SK-N-SH treated with all-trans-retinoic acid at 6 μM for 48 hours (cell line): Measurements from ENCODE around the gene OR2W3.

ENCODE experiments used
- ATAC-seq: fragments of 200-7000 bp; cut with Tn5 transposase; 3 replicates; pipeline ENCODE4 v1.9.1; 2020; ENCODE audit warnings: mild to moderate bottlenecking, moderate library complexity
- BACH2 ChIP-seq: fragments of 250-450 bp; sonication (Bioruptor Pico); IDR thresholded peaks from 2 replicates; pipeline ENCODE4 v1.9.0; 2021; ENCODE audit warnings: mild to moderate bottlenecking, borderline replicate concordance
- ESRRG ChIP-seq: fragments of 250-450 bp; sonication (Bioruptor Pico); IDR thresholded peaks from 2 replicates; pipeline ENCODE4 v1.6.1; 2021; ENCODE audit warnings: mild to moderate bottlenecking
- GLIS3 ChIP-seq: fragments of 250-450 bp; sonication (Bioruptor Pico); IDR thresholded peaks from 2 replicates; pipeline ENCODE4 v1.5.0; 2020; ENCODE audit warnings: mild to moderate bottlenecking, moderate library complexity
- ISL1 ChIP-seq: fragments of 250-450 bp; sonication (Bioruptor Pico); IDR thresholded peaks from 2 replicates; pipeline ENCODE4 v2.1.2; 2022; ENCODE audit warnings: mild to moderate bottlenecking, moderate library complexity
- OSR1 ChIP-seq: fragments of 250-450 bp; sonication (Bioruptor Pico); IDR thresholded peaks from 2 replicates; pipeline ENCODE4 v1.8.0; 2022; ENCODE audit warnings: moderate library complexity, mild to moderate bottlenecking, inconsistent platforms
- PPARA ChIP-seq: fragments of 250-450 bp; sonication (Bioruptor Pico); IDR thresholded peaks from 2 replicates; pipeline ENCODE4 v1.5.0; 2020; ENCODE audit warnings: mild to moderate bottlenecking, borderline replicate concordance
- RARB ChIP-seq: fragments of 250-450 bp; sonication (Bioruptor Pico); IDR thresholded peaks from 2 replicates; pipeline ENCODE4 v1.8.0; 2021; ENCODE audit warnings: mild to moderate bottlenecking, moderate library complexity
- SNAI2 ChIP-seq: fragments of 250-450 bp; sonication (Bioruptor Pico); IDR thresholded peaks from 2 replicates; pipeline ENCODE4 v1.5.0; 2020; ENCODE audit warnings: mild to moderate bottlenecking, moderate library complexity
- TCF4 ChIP-seq: fragments of 250-450 bp; sonication (Bioruptor Pico); IDR thresholded peaks from 2 replicates; pipeline ENCODE4 v1.8.0; 2021; ENCODE audit warnings: mild to moderate bottlenecking, moderate library complexity, borderline replicate concordance
- TOX ChIP-seq: fragments of 250-450 bp; sonication (Bioruptor Pico); IDR thresholded peaks from 2 replicates; pipeline ENCODE4 v1.8.0; 2021; ENCODE audit warnings: mild to moderate bottlenecking, moderate library complexity, borderline replicate concordance
- ZC3H10 ChIP-seq: fragments of 250-450 bp; sonication (Bioruptor Pico); IDR thresholded peaks from 2 replicates; pipeline ENCODE4 v1.5.1; 2021; ENCODE audit warnings: mild to moderate bottlenecking, moderate library complexity
- ZFP3 ChIP-seq: fragments of 250-450 bp; sonication (Bioruptor Pico); IDR thresholded peaks from 2 replicates; pipeline ENCODE4 v1.5.0; 2020; ENCODE audit warnings: mild to moderate bottlenecking, moderate library complexity
- ZFP30 ChIP-seq: fragments of 450-650 bp; formaldehyde crosslinking; IDR thresholded peaks from 2 replicates; pipeline ENCODE4 v1.5.0; 2022; ENCODE audit warnings: mild to moderate bottlenecking, moderate library complexity
- ZNF565 ChIP-seq: fragments of 450-650 bp; formaldehyde crosslinking; conservative IDR thresholded peaks from 2 replicates; pipeline ENCODE4 v1.5.0; 2020; ENCODE audit warnings: low read depth, mild to moderate bottlenecking, moderate library complexity
- ZNF70 ChIP-seq: fragments of 450-650 bp; formaldehyde crosslinking; IDR thresholded peaks from 2 replicates; pipeline ENCODE4 v1.5.0; 2020; ENCODE audit warnings: mild to moderate bottlenecking, moderate library complexity
- ZNF8 ChIP-seq: fragments of 450-650 bp; formaldehyde crosslinking; IDR thresholded peaks from 2 replicates; pipeline ENCODE4 v1.5.0; 2020; ENCODE audit warnings: mild to moderate bottlenecking, moderate library complexity
- TF ChIP-seq, protein P1 (sequence below): fragments of 250-450 bp; sonication (Bioruptor Pico); IDR thresholded peaks from 2 replicates; pipeline ENCODE4 v1.5.1; 2021; ENCODE audit warnings: mild to moderate bottlenecking, moderate library complexity
- TF ChIP-seq, protein P2 (sequence below): fragments of 250-450 bp; sonication (Bioruptor Pico); IDR thresholded peaks from 2 replicates; pipeline ENCODE4 v1.5.1; 2020; ENCODE audit warnings: low read depth, mild to moderate bottlenecking, moderate library complexity
- TF ChIP-seq, protein P3 (sequence below): fragments of 250-450 bp; sonication (Bioruptor Pico); IDR thresholded peaks from 2 replicates; pipeline ENCODE4 v1.8.0; 2020; ENCODE audit warnings: mild to moderate bottlenecking, moderate library complexity, borderline replicate concordance
- TF ChIP-seq, protein P4 (sequence below): fragments of 250-450 bp; sonication (Bioruptor Pico); IDR thresholded peaks from 2 replicates; pipeline ENCODE4 v1.5.0; 2020; ENCODE audit warnings: mild to moderate bottlenecking, moderate library complexity
- TF ChIP-seq, protein P5 (sequence below): fragments of 250-450 bp; sonication (Bioruptor Pico); IDR thresholded peaks from 2 replicates; pipeline ENCODE4 v1.8.0; 2021; ENCODE audit warnings: low read depth, mild to moderate bottlenecking, moderate library complexity, borderline replicate concordance

OR2W3 gene

DNA sequence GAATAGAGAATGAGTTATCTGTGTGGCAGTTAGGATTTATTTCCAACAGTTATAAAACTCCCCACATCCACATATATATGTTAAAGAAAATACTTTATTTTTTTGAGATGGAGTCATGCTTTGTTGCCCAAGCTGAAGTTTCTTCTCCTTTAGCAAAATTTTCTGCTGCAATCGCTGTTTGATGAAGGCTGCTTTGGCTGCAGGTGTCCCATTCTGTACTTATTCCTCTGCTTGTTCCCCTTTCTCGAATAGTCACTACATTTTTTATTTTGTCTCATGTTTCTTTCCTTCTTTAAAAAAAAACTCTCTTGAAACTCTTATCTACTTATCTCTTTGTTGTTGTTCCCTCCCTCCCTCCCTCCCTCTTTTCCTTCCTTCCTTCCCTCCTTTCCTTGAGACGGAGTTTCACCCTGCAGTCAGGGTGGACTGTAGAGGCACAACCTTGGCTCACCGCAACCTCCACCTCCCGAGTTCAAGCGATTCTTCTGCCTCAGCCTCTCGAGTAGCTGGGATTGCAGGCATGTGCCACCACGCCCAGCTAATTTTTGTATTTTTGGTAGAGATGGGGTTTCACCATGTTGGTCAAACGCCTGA is 10.6 kb downstream of the OR2W3 start:
- no peak for TF ChIP-seq BACH2 (CRISPR knock-in tag)
- no peak for TF ChIP-seq GLIS3
- no peak for TF ChIP-seq ESRRG
- TF ChIP-seq, protein P1, sequence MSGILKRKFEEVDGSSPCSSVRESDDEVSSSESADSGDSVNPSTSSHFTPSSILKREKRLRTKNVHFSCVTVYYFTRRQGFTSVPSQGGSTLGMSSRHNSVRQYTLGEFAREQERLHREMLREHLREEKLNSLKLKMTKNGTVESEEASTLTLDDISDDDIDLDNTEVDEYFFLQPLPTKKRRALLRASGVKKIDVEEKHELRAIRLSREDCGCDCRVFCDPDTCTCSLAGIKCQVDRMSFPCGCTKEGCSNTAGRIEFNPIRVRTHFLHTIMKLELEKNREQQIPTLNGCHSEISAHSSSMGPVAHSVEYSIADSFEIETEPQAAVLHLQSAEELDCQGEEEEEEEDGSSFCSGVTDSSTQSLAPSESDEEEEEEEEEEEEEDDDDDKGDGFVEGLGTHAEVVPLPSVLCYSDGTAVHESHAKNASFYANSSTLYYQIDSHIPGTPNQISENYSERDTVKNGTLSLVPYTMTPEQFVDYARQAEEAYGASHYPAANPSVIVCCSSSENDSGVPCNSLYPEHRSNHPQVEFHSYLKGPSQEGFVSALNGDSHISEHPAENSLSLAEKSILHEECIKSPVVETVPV (CRISPR knock-in tag): no peak
- no peak for TF ChIP-seq TOX
- TF ChIP-seq ZNF565 (CRISPR knock-in tag): no peak
- no peak for TF ChIP-seq ISL1 (CRISPR knock-in tag)
- TF ChIP-seq, protein P2, sequence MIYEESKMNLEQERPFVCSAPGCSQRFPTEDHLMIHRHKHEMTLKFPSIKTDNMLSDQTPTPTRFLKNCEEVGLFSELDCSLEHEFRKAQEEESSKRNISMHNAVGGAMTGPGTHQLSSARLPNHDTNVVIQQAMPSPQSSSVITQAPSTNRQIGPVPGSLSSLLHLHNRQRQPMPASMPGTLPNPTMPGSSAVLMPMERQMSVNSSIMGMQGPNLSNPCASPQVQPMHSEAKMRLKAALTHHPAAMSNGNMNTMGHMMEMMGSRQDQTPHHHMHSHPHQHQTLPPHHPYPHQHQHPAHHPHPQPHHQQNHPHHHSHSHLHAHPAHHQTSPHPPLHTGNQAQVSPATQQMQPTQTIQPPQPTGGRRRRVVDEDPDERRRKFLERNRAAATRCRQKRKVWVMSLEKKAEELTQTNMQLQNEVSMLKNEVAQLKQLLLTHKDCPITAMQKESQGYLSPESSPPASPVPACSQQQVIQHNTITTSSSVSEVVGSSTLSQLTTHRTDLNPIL (CRISPR knock-in tag): no peak
- no peak for TF ChIP-seq SNAI2
- TF ChIP-seq, protein P3, sequence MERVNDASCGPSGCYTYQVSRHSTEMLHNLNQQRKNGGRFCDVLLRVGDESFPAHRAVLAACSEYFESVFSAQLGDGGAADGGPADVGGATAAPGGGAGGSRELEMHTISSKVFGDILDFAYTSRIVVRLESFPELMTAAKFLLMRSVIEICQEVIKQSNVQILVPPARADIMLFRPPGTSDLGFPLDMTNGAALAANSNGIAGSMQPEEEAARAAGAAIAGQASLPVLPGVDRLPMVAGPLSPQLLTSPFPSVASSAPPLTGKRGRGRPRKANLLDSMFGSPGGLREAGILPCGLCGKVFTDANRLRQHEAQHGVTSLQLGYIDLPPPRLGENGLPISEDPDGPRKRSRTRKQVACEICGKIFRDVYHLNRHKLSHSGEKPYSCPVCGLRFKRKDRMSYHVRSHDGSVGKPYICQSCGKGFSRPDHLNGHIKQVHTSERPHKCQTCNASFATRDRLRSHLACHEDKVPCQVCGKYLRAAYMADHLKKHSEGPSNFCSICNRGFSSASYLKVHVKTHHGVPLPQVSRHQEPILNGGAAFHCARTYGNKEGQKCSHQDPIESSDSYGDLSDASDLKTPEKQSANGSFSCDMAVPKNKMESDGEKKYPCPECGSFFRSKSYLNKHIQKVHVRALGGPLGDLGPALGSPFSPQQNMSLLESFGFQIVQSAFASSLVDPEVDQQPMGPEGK (CRISPR knock-in tag): no peak
- no peak for TF ChIP-seq RARB (CRISPR knock-in tag)
- TF ChIP-seq, protein P4, sequence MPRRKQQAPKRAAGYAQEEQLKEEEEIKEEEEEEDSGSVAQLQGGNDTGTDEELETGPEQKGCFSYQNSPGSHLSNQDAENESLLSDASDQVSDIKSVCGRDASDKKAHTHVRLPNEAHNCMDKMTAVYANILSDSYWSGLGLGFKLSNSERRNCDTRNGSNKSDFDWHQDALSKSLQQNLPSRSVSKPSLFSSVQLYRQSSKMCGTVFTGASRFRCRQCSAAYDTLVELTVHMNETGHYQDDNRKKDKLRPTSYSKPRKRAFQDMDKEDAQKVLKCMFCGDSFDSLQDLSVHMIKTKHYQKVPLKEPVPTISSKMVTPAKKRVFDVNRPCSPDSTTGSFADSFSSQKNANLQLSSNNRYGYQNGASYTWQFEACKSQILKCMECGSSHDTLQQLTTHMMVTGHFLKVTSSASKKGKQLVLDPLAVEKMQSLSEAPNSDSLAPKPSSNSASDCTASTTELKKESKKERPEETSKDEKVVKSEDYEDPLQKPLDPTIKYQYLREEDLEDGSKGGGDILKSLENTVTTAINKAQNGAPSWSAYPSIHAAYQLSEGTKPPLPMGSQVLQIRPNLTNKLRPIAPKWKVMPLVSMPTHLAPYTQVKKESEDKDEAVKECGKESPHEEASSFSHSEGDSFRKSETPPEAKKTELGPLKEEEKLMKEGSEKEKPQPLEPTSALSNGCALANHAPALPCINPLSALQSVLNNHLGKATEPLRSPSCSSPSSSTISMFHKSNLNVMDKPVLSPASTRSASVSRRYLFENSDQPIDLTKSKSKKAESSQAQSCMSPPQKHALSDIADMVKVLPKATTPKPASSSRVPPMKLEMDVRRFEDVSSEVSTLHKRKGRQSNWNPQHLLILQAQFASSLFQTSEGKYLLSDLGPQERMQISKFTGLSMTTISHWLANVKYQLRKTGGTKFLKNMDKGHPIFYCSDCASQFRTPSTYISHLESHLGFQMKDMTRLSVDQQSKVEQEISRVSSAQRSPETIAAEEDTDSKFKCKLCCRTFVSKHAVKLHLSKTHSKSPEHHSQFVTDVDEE (CRISPR knock-in tag): no peak
- TF ChIP-seq, protein P5, sequence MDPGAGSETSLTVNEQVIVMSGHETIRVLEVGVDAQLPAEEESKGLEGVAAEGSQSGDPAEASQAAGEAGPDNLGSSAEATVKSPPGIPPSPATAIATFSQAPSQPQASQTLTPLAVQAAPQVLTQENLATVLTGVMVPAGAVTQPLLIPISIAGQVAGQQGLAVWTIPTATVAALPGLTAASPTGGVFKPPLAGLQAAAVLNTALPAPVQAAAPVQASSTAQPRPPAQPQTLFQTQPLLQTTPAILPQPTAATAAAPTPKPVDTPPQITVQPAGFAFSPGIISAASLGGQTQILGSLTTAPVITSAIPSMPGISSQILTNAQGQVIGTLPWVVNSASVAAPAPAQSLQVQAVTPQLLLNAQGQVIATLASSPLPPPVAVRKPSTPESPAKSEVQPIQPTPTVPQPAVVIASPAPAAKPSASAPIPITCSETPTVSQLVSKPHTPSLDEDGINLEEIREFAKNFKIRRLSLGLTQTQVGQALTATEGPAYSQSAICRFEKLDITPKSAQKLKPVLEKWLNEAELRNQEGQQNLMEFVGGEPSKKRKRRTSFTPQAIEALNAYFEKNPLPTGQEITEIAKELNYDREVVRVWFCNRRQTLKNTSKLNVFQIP (CRISPR knock-in tag): no peak
- no peak for TF ChIP-seq OSR1
- no peak for TF ChIP-seq PPARA
- TF ChIP-seq TCF4: no peak
- TF ChIP-seq ZFP30 (CRISPR knock-in tag): no peak
- TF ChIP-seq ZNF8: no peak
- TF ChIP-seq ZFP3 (CRISPR knock-in tag): no peak
- peak; percentile 25; the same call in 1 of the 3 replicates for ATAC-seq

DNA sequence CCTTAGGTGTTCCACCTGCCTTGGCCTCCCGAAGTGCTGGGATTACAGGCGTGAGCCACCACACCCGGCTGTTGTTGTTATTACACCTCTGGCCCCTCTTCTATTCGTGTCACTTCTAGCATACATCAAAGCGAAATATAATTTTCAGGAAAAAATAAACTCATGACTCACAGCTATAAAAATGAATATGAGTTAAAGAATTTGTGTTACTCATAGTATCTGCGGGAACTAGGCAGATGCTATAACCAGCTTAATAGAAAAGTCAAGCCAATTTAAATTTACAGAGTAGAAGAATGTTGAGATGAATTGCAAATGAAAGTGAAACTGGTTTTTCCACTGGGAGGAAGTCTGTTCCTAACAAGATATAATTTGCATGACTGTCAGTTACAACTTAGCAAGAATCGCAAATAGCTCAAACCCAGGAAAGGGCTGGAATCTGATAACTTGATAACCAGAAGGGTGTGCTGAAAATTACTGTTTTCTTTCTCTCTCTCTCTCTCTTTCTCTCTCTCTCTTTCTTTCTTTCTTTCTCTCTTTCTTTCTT is 11.2 kb downstream of the OR2W3 start:
- no peak for TF ChIP-seq GLIS3
- TF ChIP-seq BACH2 (CRISPR knock-in tag): no peak
- TF ChIP-seq, protein P3 (CRISPR knock-in tag): no peak
- no peak for TF ChIP-seq PPARA
- TF ChIP-seq ESRRG: no peak
- no peak for TF ChIP-seq SNAI2
- no peak for TF ChIP-seq ZNF70 (CRISPR knock-in tag)
- TF ChIP-seq ZC3H10 (CRISPR knock-in tag): no peak
- no peak for TF ChIP-seq TOX
- peak; percentile 72 for ATAC-seq
